GM18502 (cell line): Measurements from ENCODE around the gene CYP4F12.

Experiments used
- ATAC-seq: cut with Tn5 transposase; IDR thresholded peaks from one replicate; pipeline ENCODE4 v1.9.1; 2021; ENCODE audit warnings: mild to moderate bottlenecking; ENCODE audit not compliant: unreplicated experiment, poor library complexity

CYP4F12 gene

GRCh38 chr19:15672580-15673175 is at the start of gene CYP4F12:
Gene CYP4F12, plus strand, starts transcription at chr19:15673087. Its CDS starts 443 bp downstream, at chr19:15673530.
- no peak for ATAC-seq

GRCh38 chr19:15623711-15624318 is 49.1 kb upstream of the CYP4F12 start:
- ATAC-seq = no peak

GRCh38 chr19:15628236-15629002 is 44.5 kb upstream of the CYP4F12 start:
- no peak for ATAC-seq

GRCh38 chr19:15629003-15629880 is 43.6 kb upstream of the CYP4F12 start:
- ATAC-seq = no peak

GRCh38 chr19:15631817-15632216 is 41.1 kb upstream of the CYP4F12 start:
- no peak for ATAC-seq

GRCh38 chr19:15633082-15633835 is 39.6 kb upstream of the CYP4F12 start:
- ATAC-seq = no peak

GRCh38 chr19:15634105-15634504 is 38.8 kb upstream of the CYP4F12 start:
- no peak for ATAC-seq

GRCh38 chr19:15635016-15635805 is 37.7 kb upstream of the CYP4F12 start:
- ATAC-seq = no peak

GRCh38 chr19:15636026-15636425 is 36.9 kb upstream of the CYP4F12 start:
- ATAC-seq = no peak

GRCh38 chr19:15639596-15639995 is 33.3 kb upstream of the CYP4F12 start:
- no peak for ATAC-seq

- no peak for ATAC-seq
Observed at GRCh38 chr19:15640294-15640903, 32.5 kb upstream of the CYP4F12 start, which contains the start of gene CYP4F3. Gene CYP4F3, plus strand, starts transcription at chr19:15640897. Its CDS starts 519 bp downstream, at chr19:15641416.

- no peak for ATAC-seq
Observed at GRCh38 chr19:15640904-15641597, 31.8 kb upstream of the CYP4F12 start.

GRCh38 chr19:15641901-15642491 is 30.9 kb upstream of the CYP4F12 start:
- ATAC-seq = no peak

- no peak for ATAC-seq
Observed at GRCh38 chr19:15642807-15643206, 30.1 kb upstream of the CYP4F12 start.

- ATAC-seq = no peak
Observed at GRCh38 chr19:15643387-15643786, 29.5 kb upstream of the CYP4F12 start.

- no peak for ATAC-seq
Observed at GRCh38 chr19:15644066-15644741, 28.7 kb upstream of the CYP4F12 start.

GRCh38 chr19:15644816-15645215 is 28.1 kb upstream of the CYP4F12 start:
- no peak for ATAC-seq
